ENCODE measurements around the gene NBPF3.
"Not testable (repeated sequence)": the region's sequence is repeated elsewhere in the genome, so short reads cannot be mapped to it uniquely, and the experiment has no call there.

Gene NBPF3, protein sequence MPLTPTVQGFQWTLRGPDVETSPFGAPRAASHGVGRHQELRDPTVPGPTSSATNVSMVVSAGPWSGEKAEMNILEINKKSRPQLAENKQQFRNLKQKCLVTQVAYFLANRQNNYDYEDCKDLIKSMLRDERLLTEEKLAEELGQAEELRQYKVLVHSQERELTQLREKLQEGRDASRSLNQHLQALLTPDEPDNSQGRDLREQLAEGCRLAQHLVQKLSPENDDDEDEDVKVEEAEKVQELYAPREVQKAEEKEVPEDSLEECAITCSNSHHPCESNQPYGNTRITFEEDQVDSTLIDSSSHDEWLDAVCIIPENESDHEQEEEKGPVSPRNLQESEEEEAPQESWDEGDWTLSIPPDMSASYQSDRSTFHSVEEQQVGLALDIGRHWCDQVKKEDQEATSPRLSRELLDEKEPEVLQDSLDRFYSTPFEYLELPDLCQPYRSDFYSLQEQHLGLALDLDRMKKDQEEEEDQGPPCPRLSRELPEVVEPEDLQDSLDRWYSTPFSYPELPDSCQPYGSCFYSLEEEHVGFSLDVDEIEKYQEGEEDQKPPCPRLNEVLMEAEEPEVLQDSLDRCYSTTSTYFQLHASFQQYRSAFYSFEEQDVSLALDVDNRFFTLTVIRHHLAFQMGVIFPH

DNA sequence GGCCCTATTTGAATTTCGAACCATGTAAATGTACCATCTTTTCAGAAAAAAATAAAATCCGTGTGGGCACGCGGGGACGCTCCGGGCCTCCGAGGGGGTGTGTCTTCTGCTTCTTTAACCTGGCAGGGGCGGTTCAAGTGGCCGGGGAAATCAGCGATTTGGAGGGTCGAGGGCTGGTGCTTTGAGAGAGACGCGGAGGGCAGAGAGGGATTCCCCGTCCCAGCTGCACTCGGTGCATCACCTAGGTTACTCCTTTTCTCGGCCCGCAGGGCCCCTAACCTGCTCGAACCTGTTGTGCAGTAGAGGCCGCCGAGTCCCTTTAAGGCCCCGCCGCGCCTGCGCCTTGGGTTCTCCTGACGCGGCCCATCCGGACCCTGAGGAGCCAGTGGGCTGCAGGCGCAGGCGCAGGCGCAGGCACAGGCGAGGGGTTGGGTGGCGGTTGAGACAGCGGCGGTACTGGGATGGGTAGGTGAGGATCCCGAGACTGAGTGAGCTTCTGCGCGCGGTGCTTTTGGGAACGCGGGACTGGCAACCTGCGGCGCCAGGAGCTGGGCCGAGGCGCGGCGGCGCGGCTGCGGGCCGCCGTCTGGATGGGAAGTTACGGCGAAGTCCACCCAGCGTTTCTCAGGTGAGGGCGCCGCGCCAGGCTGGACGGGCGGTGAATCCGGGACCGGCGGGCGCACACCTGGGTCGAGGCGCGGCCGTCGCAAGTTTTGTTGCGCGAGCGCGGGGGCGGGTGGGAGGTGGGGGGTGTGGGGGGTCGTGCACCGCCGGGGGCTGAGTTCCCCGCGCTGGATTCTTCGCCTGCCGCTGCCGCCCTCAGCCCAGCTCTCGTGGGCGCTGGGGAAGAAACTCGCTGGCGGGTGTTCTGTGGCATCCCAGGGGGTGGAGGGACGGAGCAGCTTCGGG lies at the start of gene NBPF3:
Gene NBPF3, plus strand, starts transcription at position 417 of the 909 bp plus-strand sequence. CDS start 4,950 bp downstream, outside the sequence.
- peak in 49 of 51 donors; percentile 26 to 91 (median 77) for DNase-seq

DNA sequence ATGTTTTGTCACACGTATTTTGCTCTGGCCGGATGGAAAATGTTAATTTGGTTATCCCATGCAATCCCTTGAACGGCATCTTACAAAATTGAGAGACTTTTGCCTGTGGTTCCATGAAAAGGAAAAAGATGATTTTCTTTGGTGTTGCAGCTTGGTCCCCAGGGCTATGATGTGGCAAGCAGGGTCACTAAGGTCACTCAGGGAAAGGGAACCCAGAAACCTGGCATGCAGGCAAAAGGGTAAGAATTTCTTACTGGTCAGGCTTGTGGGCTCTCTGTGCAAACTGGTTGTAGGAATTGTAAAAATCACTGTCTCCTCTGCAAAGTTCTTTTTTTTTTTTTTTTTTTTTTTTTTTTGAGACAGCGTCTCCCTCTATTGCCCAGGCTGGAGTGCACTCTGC lies 48.4 kb upstream of the NBPF3 start:
- DNase-seq, result no peak

DNA sequence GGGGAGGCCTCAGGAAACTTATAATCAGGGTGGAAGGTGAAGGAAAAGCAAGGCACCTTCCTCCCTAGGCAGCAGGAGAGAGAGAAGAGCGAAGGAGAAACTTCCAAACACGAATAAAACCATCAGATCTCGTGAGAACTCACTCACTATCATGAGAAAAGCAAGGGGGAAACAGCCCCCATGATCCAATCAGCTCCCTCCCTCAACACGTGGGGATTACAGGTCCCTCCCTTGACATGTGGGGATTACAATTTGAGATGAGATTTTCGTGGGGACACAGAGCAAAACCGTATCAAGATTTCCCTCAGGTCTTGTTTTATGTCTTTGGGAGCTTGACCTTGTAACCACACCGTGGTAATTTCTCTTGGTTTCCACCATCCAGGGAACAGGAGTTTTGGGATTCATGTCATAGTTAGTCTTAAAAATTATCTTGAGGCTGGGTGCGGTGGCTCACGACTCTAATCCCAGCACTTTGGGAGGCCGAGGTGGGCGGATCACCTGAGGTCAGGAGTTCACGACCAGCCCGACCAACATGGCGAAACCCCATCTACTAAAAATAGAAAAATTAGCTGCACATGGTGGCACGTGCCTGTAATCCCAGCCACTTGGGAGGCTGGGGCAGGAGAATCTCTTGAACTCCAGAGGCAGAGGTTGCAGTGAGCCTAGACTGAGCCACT lies 47.2 kb upstream of the NBPF3 start:
- DNase-seq, result no peak

DNA sequence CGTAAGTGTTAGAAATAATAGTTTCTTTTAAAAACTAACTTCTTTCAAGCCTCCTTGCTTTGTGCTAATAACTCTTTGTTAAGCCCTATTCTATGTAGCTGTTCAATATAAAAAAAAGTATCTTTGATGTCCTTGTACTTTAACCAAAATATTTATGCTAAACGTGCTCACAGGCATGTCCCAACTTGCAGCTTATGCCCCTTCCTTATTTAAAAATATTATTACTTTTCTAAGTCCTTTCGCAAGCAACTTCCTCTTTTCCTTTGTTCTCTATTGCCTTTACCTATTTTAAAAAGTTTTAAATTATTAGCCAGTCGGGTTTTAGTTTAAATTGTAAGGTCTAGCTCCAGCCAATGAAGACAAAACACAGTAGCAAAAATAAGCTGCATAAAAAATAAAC lies 43.4 kb upstream of the NBPF3 start:
- DNase-seq, result no peak

DNA sequence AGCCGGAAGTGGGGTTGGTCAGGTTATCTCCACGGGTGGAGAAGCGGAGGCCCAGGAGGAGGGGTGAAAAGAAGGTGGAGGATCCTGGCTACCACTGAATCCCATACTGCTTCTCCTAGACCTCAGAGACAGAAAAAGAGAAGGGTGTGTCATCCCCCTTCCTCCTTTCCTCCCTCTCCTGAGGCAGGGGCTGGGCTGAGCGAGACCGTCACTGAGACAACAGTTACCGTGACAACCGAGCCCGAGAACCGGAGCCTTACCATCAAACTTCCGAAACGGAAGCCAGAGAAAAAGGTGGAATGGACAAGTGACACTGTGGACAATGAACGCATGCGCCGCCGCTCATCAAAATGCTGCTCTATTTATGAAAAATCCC lies 42.1 kb upstream of the NBPF3 start:
- peak in 18 of 51 donors; percentile 3 to 34 (median 14) for DNase-seq

DNA sequence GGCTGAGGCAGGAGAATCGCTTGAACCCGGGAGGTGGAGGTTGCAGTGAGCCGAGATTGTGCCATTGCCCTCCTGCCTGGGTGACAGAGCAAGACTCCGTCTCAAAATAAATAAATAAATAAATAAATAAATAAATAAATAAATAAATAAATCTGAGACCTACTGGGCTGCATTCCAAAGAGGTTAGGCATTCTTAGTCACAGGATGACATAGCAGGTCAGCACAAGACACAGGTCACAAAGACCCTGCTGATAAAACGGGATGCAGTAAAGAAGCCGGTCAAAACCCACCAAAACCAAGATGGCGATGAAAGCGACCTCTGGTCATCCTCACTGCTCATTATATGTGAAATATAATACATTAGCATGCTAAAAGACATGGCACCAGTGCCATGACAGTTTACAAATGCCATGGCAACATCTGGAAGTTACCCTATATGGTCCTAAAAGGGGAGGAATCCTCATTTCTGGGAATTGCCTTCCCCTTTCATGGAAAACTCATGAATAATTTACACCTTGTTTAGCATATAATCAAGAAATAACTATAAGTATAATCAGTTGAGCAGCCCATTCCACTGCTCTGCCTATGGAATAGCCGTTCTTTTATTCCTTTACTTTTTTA lies 38.1 kb upstream of the NBPF3 start:
- not testable (repeated sequence) for DNase-seq

DNA sequence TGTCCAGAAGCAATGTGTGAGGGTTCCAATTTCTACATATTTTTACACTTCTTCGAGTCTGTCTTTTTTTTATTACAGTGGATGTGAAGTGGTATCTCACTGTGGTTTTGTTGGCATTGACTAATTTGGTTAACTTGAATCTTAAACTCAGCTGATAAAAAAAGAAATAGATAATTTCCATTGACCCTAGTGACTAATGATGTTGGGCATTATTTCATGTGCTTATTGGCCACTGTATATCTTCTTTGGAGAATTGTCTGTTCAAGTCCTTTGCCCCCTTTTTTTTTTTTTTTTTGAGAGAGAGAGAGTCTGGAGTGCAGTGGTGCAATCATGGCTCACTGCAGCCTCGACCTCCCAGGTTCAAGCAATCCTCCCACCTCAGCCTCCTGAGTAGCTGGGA lies 33.3 kb upstream of the NBPF3 start:
- no peak for DNase-seq

DNA sequence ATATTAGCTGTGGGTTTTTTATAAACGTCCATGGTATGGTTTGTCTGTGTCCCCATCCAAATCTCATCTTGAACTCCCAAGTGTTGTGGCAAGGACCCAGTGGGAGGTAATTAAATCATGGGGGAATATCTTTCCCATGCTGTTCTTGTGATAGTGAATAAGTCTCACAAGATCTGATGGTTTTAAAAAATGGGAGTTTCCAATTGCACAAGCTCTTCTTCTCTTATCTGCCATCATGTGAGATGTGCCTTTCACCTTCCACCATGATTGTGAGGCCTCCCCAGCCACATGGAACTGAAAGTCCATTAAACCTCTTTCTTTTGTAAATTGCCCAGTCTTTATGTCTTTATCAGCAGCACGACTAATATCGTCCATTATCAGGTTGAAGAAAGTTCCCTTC lies 30.0 kb upstream of the NBPF3 start:
- not testable (repeated sequence) for DNase-seq

DNA sequence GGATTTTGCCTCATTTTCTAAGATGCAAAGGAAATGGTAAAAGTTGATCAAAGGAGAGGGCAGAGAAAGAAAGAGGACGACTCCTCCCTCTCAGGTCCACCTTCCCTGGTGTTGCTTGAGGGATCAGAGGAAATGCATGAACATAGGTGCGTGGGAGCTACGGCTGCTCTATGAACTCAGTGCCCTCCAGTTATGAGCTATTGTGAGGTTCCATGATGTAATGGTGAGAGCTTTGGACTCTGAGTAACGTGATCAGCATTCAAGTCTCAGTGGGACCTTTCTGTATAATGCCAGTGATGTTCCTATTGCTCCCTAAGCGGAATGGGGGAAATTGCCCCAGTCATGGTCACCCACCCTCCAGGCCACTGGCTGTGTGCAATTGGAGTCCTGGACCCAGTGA lies 25.9 kb upstream of the NBPF3 start:
- no peak for DNase-seq

DNA sequence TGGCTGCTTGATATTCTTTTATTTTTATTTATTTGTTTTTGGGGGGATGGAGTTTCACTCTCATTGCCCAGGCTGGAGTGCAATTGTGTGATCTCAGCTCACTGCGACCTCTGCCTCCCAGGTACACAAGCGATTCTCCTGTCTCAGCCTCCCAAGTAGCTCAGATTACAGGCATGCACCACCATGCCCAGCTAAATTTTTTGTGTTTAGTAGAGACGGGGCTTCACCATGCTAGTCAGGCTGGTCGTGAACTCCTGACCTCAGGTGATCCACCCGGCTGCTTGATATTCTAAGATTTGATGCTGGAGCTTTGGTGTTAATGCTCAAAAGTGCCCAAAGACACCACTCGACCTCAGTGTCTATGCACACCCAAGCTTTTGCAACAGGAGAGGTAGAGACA lies 19.6 kb upstream of the NBPF3 start:
- DNase-seq, result not testable (repeated sequence)

DNA sequence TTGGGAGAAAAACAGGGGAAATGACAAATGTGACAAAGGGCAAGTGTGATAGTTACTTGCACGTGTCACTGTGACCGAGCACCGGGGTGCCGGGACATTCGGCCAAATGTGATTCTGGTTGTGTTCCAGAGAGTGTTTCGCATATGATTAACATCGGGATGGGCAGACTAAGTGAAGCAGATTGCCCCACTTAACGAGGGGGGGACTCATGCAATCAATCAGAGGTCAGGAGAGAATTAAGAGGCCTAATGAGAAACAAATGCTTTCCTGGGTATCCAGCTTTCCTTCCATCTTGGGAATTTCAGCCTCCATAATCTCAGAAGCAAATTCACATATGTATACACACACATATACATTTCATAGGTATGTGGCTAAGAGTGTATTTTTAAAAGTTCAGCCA lies 18.6 kb upstream of the NBPF3 start:
- DNase-seq, result not testable (repeated sequence)

DNA sequence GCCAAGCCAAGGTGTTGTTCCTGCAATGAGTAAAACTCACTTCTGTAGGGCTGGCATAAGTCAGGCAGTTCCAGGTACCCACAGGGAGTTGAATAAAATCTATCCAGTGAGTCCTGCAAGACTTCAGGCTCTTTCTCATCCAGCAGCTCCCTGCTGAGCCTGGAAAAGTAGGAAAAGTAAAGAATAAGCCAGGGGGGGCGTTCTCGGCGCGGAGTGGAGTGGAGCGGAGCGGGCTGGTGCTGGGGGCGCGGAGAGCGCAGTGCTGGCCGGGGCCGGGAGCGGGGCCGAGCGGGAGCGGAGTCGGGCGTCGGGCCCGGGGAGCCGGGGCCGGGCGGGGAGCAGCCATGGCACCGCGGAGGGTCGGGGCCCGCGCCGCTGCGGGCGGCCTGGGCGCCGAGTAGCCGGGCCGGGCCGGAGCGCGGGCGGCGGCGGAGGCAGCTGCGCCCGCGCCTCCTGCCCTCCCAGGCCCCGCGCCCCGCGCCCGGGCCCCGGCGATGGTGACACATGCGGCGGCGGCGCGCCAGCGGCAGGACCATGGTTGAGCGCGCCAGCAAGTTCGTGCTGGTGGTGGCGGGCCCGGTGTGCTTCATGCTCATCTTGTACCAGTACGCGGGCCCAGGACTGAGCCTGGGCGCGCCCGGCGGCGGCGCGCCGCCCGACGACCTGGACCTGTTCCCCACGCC lies 12.0 kb upstream of the NBPF3 start:
- DNase-seq, result not testable (repeated sequence)

DNA sequence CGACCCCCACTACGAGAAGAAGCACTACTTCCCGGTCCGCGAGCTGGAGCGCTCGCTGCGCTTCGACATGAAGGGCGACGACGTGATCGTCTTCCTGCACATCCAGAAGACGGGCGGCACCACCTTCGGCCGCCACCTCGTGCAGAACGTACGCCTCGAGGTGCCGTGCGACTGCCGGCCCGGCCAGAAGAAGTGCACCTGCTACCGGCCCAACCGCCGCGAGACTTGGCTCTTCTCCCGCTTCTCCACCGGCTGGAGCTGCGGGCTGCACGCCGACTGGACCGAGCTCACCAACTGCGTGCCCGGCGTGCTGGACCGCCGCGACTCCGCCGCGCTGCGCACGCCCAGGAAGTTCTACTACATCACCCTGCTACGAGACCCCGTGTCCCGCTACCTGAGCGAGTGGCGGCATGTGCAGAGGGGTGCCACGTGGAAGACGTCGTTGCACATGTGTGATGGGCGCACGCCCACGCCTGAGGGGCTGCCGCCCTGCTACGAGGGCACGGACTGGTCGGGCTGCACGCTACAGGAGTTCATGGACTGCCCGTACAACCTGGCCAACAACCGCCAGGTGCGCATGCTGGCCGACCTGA lies 11.4 kb upstream of the NBPF3 start:
- not testable (repeated sequence) for DNase-seq

DNA sequence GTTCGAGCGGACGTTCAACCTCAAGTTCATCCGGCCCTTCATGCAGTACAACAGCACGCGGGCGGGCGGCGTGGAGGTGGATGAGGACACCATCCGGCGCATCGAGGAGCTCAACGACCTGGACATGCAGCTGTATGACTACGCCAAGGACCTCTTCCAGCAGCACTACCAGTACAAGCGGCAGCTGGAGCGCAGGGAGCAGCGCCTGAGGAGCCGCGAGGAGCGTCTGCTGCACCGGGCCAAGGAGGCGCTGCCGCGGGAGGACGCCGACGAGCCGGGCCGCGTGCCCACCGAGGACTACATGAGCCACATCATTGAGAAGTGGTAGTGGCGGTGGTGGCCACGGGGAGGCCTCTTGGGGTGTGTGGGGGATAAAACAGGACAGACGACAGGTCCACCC lies 10.7 kb upstream of the NBPF3 start:
- DNase-seq, result not testable (repeated sequence)

DNA sequence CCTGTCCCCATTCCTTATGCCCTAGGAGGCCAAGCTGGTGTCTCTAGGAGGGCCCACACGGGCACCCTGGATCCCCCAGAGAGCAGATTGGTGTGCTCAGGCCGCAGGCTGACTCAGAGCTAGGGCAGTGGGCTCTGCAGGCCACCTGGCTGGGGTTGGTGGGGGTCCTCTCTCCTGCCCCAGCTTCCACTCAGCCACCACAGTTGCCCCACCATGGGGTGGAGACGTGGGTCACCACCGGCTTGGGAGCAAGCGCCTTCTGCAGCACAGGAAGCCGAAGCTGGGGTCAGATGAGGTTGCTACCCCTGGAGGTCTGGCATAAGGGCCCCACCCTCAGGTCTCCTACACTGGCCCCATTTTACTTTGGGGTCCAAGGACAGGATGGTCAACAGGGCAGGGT lies 9.1 kb upstream of the NBPF3 start:
- DNase-seq, result not testable (repeated sequence)

DNA sequence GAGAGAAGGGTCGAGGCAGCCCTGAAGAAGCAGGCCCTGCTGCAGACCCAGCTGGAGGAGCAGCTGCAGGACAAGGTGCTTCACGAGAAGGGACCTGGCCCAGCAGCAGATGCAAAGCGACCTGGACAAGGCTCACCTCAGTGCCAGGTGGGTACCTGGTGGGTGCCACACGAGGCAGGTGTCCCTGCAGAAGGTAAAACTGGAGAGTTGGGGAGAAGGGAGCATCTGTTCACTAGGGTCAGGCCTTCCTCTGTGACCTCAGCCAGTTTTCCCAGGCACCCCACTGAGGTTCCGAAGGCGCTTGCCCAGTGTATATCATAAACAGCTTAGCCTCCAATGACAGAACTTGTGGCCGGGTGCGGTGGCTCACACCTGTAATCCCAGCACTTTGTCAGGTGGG lies 5.5 kb upstream of the NBPF3 start:
- no peak for DNase-seq

DNA sequence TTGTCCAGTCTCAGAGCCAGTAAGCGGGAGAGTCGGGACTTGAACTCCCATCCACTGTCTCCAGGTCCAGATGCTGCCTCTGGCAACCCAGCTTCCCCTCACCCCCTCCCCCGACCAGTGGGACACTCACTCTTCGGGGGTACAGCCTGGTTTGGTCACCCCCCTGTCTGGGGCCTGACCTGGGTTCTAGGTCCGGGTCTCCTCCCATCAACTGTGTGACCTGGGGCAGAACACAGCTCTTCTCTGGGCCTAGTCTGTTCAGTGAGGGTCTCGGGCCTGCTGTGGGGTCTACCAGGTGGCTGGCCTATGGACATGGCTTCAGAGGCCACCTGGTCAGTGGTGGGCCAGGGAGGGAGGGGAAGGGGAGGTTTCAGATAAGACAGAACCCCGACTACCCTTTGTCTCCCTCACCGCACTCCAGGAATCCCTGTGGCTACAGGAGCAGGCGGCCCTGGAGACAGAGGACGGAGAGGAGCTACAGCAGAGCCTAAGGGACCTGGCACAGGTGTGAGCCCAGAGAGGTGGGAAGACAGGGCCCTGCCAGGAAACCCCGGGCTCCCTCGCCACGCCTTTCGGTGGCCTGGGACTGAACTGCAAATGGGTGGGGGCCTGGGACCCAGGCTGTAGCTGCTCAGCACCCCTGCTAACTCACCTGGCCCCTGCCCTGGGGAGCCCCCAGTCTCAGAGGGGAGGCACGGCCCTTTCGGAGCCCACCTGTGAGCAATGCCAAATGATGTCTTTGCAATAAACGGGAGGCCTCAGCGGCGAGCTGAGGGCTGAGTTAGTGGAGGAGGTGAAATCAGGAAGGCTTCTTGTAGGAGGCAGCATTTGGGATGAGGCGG lies 4.1 kb upstream of the NBPF3 start:
- no peak for DNase-seq

DNA sequence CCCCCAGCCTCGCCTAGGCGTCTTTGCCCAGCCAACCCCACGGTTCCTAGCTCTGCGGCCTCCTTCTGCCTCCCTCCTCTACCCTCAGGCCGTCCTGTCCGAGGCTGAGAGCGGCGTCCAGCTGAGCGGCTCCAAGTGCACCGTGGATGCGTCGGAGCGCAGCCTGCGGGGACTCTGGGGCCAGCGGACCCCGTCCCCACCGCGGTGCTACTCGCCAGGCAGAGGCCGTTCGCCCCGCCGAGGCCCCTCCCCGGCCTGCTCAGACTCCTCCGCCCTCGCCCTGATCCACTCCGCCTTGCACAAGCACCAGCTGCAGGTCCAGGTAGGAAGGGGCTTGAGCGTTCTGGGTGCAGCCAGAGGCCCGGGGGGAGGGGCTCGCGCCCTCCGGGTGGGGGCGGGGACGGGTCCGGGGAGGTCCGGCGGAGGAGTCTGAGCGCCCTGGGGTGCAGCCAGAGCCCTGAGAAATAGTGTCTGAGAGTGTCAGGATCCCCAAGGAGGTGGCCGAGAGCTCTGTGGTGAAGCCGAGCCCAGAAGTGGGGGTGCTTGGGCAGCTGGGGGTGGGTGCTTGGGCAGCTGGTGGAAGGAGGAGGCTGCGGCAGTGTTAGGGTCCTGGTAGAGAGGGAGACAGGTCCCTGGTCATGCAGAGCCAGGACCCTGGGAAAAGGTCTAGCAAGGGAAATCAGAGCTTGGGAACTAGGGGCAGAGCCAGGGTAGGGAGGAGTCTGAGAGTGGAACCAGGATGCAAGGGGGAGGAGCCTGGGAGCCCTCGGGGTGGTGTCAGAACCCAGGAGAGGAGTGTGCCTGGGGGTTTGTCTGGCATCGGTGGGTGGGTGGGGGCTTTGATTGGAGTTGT lies 3.2 kb upstream of the NBPF3 start:
- peak in 15 of 51 donors; percentile 1 to 47 (median 23) for DNase-seq

Measured in hypothalamus (tissue), 51 donors.